Chondrocyte (in vitro differentiated cells): ENCODE measurements around the gene RXRA. TPM values are rescaled to one million over a fixed set of nuclear protein-coding genes. Genes with fewer than 3 reads are reported as not detected.
A peak's percentile ranks its signal among the peaks of the same experiment; 100 is the strongest.

ENCODE experiments used
- DNase-seq: peaks from one replicate; pipeline ENCODE4 v3.0.0; 2021; ENCODE audit warnings: mixed read lengths, low spot score
- H3K27ac Mint-ChIP-seq: one replicate; pipeline ENCODE4 v1.8.0; 2021; ENCODE audit warnings: mild to moderate bottlenecking, moderate library complexity, mixed read lengths; ENCODE audit not compliant: unreplicated experiment
- H3K27me3 Mint-ChIP-seq: 2 replicates; pipeline ENCODE4 v1.8.0; 2021; ENCODE audit warnings: low read depth, mixed read lengths
- H3K36me3 Mint-ChIP-seq: 2 replicates; pipeline ENCODE4 v1.8.0; 2021; ENCODE audit warnings: low read depth, mixed read lengths
- H3K4me1 Mint-ChIP-seq: 2 replicates; pipeline ENCODE4 v1.8.0; 2021; ENCODE audit warnings: low read depth, mild to moderate bottlenecking, mixed read lengths
- H3K4me3 Mint-ChIP-seq: one replicate; pipeline ENCODE4 v1.8.0; 2021; ENCODE audit warnings: mild to moderate bottlenecking, moderate library complexity, mixed read lengths; ENCODE audit not compliant: unreplicated experiment
- H3K9me3 Mint-ChIP-seq: 2 replicates; pipeline ENCODE4 v1.8.0; 2021; ENCODE audit warnings: low read depth, mixed read lengths
- CTCF ChIP-seq: fragments of 200-600 bp; sonication (generic); IDR thresholded peaks from 2 replicates; pipeline ENCODE4 v1.5.0; 2021; ENCODE audit warnings: antibody characterized with exemption, mild to moderate bottlenecking, moderate library complexity
- total RNA-seq: library from RNA; stranded (reverse); gene quantifications from 3 replicates; pipeline ENCODE4 v1.2.1, GENCODE V29; 2021

The RXRA gene
- total RNA-seq, 1 donor from 2014 or later: 27.3 TPM

GRCh38 chr9:134455934-134456755 lies 129.9 kb downstream of the RXRA start:
- Mint-ChIP-seq H3K27ac (peak overlapping the region; percentile 95), H3K9me3 (no peaks in the 10 kb centered on the region), H3K27me3 (no peaks in the 10 kb centered on the region), H3K36me3 (no peaks in the 10 kb centered on the region), H3K4me3 (peak overlapping the region; percentile 31), H3K4me1 (peaks cover 47% of the 10 kb centered on the region)
- peak; percentile 56 for TF ChIP-seq CTCF
- no peak for DNase-seq

GRCh38 chr9:134456756-134457305 lies 130.6 kb downstream of the RXRA start:
- Mint-ChIP-seq H3K36me3 (no peaks in the 10 kb centered on the region), H3K27ac (peak overlapping the region; percentile 95), H3K4me3 (no peak overlapping the region), H3K9me3 (no peaks in the 10 kb centered on the region), H3K4me1 (peaks cover 47% of the 10 kb centered on the region), H3K27me3 (no peaks in the 10 kb centered on the region)
- no peak for TF ChIP-seq CTCF
- DNase-seq: no peak

GRCh38 chr9:134457321-134458206 lies 131.3 kb downstream of the RXRA start:
- Mint-ChIP-seq H3K9me3 (no peaks in the 10 kb centered on the region), H3K36me3 (no peaks in the 10 kb centered on the region), H3K27ac (peak overlapping the region; percentile 95), H3K27me3 (no peaks in the 10 kb centered on the region), H3K4me3 (no peak overlapping the region), H3K4me1 (peaks cover 47% of the 10 kb centered on the region)
- DNase-seq: no peak
- no peak for TF ChIP-seq CTCF

- Mint-ChIP-seq H3K27me3 (no peaks in the 10 kb centered on the region), H3K27ac (peak overlapping the region; percentile 95), H3K9me3 (no peaks in the 10 kb centered on the region), H3K4me3 (peak overlapping the region; percentile 35), H3K36me3 (no peaks in the 10 kb centered on the region), H3K4me1 (peaks cover 47% of the 10 kb centered on the region)
- peak; percentile 22 for TF ChIP-seq CTCF
- no peak for DNase-seq
These were observed 132.2 kb downstream of the RXRA start for GRCh38 chr9:134458207-134459108.
